NCI-H774 (cell line): ENCODE data around the gene COL6A1.

Experiments used
- DNase-seq: peaks from one replicate; lab custom pipeline; 2025; lab: John Stamatoyannopoulos, UW

The COL6A1 gene

DNA sequence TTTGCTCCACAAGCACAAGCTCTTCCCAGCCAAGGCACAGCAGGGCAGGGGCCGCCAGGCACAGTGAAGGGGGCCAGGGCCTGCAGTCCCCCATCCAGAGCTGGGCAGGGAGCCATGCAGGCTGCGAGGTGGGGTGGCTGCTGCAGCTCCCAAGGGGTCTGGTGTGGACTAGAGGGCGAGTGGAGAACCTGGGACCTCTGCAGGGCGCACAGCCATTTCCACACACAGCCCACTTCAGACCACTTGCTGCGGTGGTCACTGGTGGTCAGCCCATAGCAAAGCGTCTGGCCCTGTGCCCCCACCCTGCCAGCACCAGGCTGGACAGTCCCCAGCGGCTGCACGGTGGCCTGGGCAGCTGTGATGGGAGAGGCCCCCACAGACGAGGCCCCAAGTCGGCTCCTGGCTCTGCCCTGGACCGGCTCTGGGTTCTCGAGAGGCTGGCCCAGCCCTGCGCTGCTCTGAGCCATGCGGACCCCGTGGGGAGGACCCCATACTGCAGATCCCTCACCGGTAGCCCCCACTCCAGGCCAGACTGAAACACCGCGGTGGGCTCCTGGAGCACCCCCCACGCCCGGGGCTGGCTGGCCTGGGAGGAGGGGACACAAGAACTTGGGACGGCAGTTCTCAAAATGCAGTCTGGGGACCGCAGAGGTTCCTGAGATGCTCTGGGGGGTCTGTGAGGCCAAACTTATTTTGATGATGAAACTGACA is 69.3 kb downstream of the COL6A1 start:
- DNase-seq: no peak

DNA sequence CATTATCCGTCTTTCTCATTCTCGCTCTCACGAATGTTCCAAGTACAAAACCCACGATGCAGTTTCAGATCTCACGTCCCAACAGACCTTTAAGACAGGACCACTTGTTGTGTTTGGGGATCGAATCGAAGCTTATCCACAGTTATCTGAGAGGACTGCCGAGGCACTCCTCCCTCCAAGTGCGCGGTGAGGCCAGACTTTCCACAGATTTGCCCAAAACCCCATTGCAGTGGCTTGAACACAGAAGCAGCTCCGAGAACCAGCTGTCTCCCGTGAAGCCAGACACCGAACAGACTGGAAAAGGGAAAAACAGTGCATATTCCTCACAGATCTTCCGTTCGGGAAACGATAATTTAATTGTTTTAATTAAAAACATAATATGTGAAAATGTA is 69.8 kb downstream of the COL6A1 start:
- DNase-seq: no peak

DNA sequence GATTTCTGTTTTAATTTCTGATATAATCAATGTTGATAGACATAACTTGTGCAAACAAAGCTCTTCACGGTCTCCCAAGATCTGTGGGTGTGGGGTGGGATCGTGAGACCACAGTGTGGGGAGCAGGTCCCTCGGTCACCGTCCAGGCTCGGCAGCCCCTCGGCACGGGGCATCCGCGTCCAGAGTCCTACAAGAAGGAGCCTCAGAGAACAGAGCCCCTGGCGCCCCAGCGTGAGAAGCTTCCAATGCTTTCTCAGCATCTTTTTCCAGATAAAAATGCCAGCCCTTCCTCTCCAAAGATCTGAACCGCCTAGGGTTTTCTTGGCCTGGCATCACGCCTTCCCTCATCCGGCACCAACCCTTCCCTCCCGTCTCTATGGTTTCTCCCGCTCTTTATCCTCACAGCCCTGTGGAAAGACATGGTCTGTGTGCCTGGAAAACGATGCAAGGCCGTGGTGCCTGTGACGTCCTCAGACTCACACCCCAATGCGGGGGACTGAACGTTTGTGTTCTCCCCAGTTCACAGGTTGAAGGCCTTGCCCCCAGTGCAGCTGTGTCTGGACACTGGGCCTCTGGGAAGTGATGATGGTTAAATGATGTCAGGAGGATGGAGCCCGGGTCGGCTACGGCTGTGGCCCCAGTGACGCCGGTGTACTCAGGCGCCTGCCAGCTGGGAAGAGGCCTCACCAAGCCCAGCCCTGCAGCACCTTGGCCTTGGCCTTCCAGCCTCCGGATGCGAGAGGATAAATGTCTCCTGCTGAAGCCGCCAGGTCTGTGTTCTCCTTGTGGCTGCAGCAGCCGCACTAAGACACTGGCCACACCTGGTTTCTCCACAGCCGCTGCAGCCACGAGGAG is 70.5 kb downstream of the COL6A1 start:
- DNase-seq: no peak

DNA sequence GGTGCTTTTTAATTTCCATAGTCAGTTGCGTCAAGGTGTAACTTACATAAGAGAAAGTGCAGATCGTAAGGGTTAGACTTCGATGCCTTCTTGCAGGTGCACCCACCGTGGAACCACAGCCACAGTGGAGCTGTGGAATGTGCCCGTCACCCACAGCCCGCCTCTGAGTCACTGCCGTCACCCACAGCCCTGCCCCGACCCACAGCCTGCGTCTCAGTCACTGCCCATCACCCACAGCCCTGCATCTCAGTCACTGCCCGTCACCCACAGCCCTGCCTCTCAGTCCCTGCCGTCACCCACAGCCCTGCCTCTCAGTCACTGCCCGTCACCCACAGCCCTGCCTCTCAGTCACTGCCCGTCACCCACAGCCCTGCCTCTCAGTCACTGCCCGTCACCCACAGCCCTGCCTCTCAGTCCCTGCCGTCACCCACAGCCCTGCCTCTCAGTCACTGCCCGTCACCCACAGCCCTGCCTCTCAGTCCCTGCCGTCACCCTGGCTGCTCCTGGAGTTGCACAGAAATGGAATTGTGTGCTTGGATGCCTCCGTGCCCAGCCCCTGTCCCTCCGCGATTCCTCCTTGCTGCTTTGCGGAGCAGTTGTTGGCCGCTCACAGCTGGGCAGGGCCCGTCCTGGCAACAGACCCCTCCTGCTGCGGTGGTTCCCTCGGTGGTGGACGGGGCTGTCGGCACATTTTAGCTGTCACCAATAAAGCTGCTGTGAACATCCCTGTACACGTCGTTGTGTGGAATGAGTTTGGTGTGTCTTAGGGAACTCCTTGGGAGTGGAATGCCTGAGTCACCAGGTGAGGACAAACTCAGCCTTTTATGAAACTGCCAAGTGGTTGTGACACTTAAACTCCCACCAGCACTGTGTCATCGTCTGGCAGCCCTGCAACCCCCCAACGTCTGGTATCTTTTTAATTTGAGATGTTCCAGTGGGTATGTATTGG is 71.4 kb downstream of the COL6A1 start:
- no peak for DNase-seq

DNA sequence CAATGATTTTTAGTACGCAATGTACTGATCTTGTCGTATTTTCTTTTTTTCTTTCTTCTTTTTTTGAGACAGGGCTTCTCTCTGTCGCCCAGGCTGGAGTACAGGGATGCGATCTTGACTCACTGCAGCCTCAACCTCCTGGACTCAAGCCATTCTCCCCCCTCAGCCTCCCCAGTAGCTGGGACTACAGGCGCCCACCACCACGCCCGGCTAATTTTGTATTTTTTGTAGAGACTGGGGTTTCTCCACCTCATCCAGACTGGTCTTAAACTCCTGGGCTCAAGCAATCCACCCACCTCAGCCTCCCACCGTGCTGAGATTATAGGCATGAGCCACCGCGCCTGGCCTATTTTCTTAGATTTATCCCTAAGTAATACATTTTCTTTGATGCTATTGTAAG is 72.5 kb downstream of the COL6A1 start:
- no peak for DNase-seq

DNA sequence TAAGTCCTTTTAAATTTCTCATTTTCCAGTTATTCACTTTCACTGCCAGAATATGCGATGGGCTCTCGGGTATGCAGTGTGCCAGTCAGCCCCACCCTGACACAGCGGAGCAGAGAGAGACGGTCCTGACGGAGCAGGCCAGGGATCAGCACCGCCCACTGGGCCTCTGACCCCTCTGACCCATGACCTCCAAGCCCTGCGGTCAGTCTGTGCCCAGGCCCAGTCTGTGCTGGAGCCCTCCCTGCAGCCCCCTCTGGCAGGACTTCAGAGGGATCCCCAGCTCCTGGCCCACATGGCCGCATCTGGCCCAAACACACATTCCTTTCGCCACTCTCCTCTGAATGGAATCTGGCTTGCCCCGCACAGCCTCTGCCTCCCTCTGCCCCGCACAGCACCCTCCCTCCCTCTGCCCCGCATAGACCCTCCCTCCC is 72.9 kb downstream of the COL6A1 start:
- no peak for DNase-seq
